ENCODE results near the gene SH2D5.

GRCh38 chr1:20704390-20705202 lies 27.9 kb downstream of the SH2D5 start:
- TF ChIP-seq MAX (IDR thresholded peaks at IDR 0.05; ENCODE audit: insufficient read depth, insufficient read length) = no peak
- no peak for TF ChIP-seq POLR2A (IDR thresholded peaks at IDR 0.05; ENCODE audit: low read depth, low read length)
- TF ChIP-seq, protein P1, sequence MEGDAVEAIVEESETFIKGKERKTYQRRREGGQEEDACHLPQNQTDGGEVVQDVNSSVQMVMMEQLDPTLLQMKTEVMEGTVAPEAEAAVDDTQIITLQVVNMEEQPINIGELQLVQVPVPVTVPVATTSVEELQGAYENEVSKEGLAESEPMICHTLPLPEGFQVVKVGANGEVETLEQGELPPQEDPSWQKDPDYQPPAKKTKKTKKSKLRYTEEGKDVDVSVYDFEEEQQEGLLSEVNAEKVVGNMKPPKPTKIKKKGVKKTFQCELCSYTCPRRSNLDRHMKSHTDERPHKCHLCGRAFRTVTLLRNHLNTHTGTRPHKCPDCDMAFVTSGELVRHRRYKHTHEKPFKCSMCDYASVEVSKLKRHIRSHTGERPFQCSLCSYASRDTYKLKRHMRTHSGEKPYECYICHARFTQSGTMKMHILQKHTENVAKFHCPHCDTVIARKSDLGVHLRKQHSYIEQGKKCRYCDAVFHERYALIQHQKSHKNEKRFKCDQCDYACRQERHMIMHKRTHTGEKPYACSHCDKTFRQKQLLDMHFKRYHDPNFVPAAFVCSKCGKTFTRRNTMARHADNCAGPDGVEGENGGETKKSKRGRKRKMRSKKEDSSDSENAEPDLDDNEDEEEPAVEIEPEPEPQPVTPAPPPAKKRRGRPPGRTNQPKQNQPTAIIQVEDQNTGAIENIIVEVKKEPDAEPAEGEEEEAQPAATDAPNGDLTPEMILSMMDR (IDR thresholded peaks at IDR 0.05; ENCODE audit: extremely low read depth in 1 of 2, insufficient read depth in 1 of 2, low read depth in 1 of 2, low read length in 2 of 2) = no peak
- TF ChIP-seq POLR2AphosphoS5 (IDR thresholded peaks at IDR 0.05; ENCODE audit: insufficient read depth, low read depth, low read length) = no peak
- no peak for TF ChIP-seq MYC (IDR thresholded peaks at IDR 0.05; ENCODE audit: low read depth, low read length)
- no peak for TF ChIP-seq FOS (IDR thresholded peaks at IDR 0.05; ENCODE audit: borderline replicate concordance, insufficient read depth, low read length)

All from endothelial cell of umbilical vein (primary cell).